HepG2 (cell line): Measurements from ENCODE around the gene RNF8. TPM values are rescaled to one million over a fixed set of nuclear protein-coding genes. Genes with fewer than 3 reads are reported as not detected.

Experiments
- ATAC-seq: fragments of 200-7000 bp; cut with Tn5 transposase; 3 replicates; pipeline ENCODE4 v1.9.1; 2020; ENCODE audit warnings: mild to moderate bottlenecking, moderate library complexity
- BruUV-seq: library from RNA; stranded (reverse); fragments of 400-500 nt; replicated peaks from 2 replicates; lab custom pipeline; 2021; lab: Mats Ljungman, UMichigan
- CTCF ChIA-PET: fragments of 300-600 bp; formaldehyde crosslinking; extraction: SDS; loops from one replicate; lab custom pipeline; 2021; ENCODE audit warnings: low total read pairs, inconsistent platforms, low intra/inter-chr PET ratio; lab: Yijun Ruan, JAX
- POLR2A ChIA-PET: fragments of 350-600 bp; sonication (Branson Sonifier 250); formaldehyde crosslinking; loops from one replicate; lab custom pipeline; 2020; ENCODE audit warnings: antibody characterized with exemption, inconsistent platforms; lab: Yijun Ruan, JAX
- DNase-seq: peaks from one replicate; pipeline ENCODE4 v3.0.0-alpha.2; 2015; ENCODE audit warnings: low spot score
- FAIRE-seq: peaks from 3 replicates; lab custom pipeline; 2011; peaks lifted over from hg19 to GRCh38; lab: Jason Lieb, UNC
- H2AFZ ChIP-seq: one replicate; pipeline ENCODE4 v1.6.1; 2011; ENCODE audit warnings: low read length, inconsistent platforms
- H3K27ac ChIP-seq: fragments of 300-600 bp; 3 replicates; pipeline ENCODE4 v1.8.0; 2011; ENCODE audit warnings: mixed run types, mild to moderate bottlenecking, mixed read lengths, low read length, inconsistent platforms; ENCODE audit not compliant: insufficient read depth; ENCODE audit errors: extremely low read length
- H3K27me3 ChIP-seq, 2 experiments: fragments of 200-600 bp in 1 of 2; 2 replicates in 1 of 2; 3 replicates in 1 of 2; pipeline versions ENCODE4 v1.6.0 to v1.8.0; 2011; ENCODE audit warnings: low read length in 2 of 2, mild to moderate bottlenecking in 2 of 2, moderate library complexity in 2 of 2, inconsistent platforms in 1 of 2; ENCODE audit not compliant: insufficient read depth in 2 of 2, control insufficient read depth in 1 of 2
- H3K36me3 ChIP-seq, 2 experiments: fragments of 200-600 bp in 1 of 2; replicated peaks in 1 of 2; 2 replicates in 1 of 2; 3 replicates in 1 of 2; pipeline versions ENCODE4 v1.5.1 to v1.8.0; 2011; ENCODE audit warnings: low read length in 2 of 2, inconsistent platforms in 1 of 2; ENCODE audit not compliant: insufficient read depth in 2 of 2, control insufficient read depth in 1 of 2
- H3K4me1 ChIP-seq: 2 replicates; pipeline ENCODE4 v1.5.1; 2012; ENCODE audit warnings: low read length, inconsistent platforms; ENCODE audit not compliant: insufficient read depth
- H3K4me2 ChIP-seq: 2 replicates; pipeline ENCODE4 v1.6.0; 2011; ENCODE audit warnings: low read depth, low read length, inconsistent platforms
- H3K4me3 ChIP-seq, 3 experiments: fragments of 200-600 bp in 1 of 3; sonication (generic), shearing (Covaris generic) in 1 of 3; replicated peaks in 1 of 3; 2 replicates each; pipeline ENCODE4 v1.5.1; 2011 to 2016; ENCODE audit warnings: low read length in 3 of 3, inconsistent platforms in 2 of 3, low read depth in 2 of 3, mild to moderate bottlenecking in 2 of 3, control low read depth in 1 of 3, mixed read lengths in 1 of 3; ENCODE audit not compliant: insufficient read depth in 1 of 3
- H3K79me2 ChIP-seq: one replicate; pipeline ENCODE4 v1.6.1; 2011; ENCODE audit warnings: low read length, inconsistent platforms; ENCODE audit not compliant: insufficient read depth
- H3K9ac ChIP-seq: 2 replicates; pipeline ENCODE4 v1.6.0; 2011; ENCODE audit warnings: mild to moderate bottlenecking, low read depth, low read length, inconsistent platforms; ENCODE audit not compliant: insufficient read depth
- H3K9me3 ChIP-seq: 2 replicates; pipeline ENCODE4 v1.5.1; 2012; ENCODE audit warnings: mild to moderate bottlenecking, low read length
- H4K20me1 ChIP-seq: 2 replicates; pipeline ENCODE4 v1.6.0; 2011; ENCODE audit warnings: inconsistent platforms, mild to moderate bottlenecking, low read length, moderate library complexity; ENCODE audit not compliant: insufficient read depth
- E2F5 ChIP-seq: sonication (generic); formaldehyde crosslinking; conservative IDR thresholded peaks from 2 replicates; pipeline ENCODE4 v1.4.0; 2020; ENCODE audit warnings: missing genetic modification reagents
- NCOA2 ChIP-seq: sonication (generic); formaldehyde crosslinking; IDR thresholded peaks from 2 replicates; pipeline ENCODE4 v1.8.0; 2022; ENCODE audit warnings: inconsistent platforms
- NPAS2 ChIP-seq: sonication (generic); formaldehyde crosslinking; IDR thresholded peaks from 2 replicates; pipeline ENCODE4 v1.8.0; 2022; ENCODE audit warnings: mild to moderate bottlenecking, missing genetic modification reagents, borderline replicate concordance
- NR1H2 ChIP-seq: sonication (generic); formaldehyde crosslinking; IDR thresholded peaks from 2 replicates; pipeline ENCODE4 v1.8.1; 2022; ENCODE audit warnings: low read depth, missing genetic modification reagents, borderline replicate concordance
- SNAI1 ChIP-seq: sonication (generic); formaldehyde crosslinking; IDR thresholded peaks from 2 replicates; pipeline ENCODE4 v1.5.0; 2020; ENCODE audit warnings: mild to moderate bottlenecking, missing genetic modification reagents, borderline replicate concordance
- SOX6 ChIP-seq, 2 experiments: fragments of 450-650 bp in 1 of 2; sonication (generic) in 1 of 2; formaldehyde crosslinking in 1 of 2; IDR thresholded peaks; 2 replicates each; pipeline versions ENCODE4 v1.4.0 to v1.6.1; 2017 to 2020; ENCODE audit warnings: antibody characterized with exemption in 1 of 2, mild to moderate bottlenecking in 1 of 2, missing genetic modification reagents in 1 of 2
- ZNF367 ChIP-seq: sonication (generic); formaldehyde crosslinking; IDR thresholded peaks from 2 replicates; pipeline ENCODE4 v1.4.0; 2020; ENCODE audit warnings: missing genetic modification reagents, borderline replicate concordance
- ZNF383 ChIP-seq: sonication (generic); formaldehyde crosslinking; IDR thresholded peaks from 2 replicates; pipeline ENCODE4 v1.4.0; 2020; ENCODE audit warnings: missing genetic modification reagents, mild to moderate bottlenecking, borderline replicate concordance
- ZNF678 ChIP-seq: sonication (generic); formaldehyde crosslinking; IDR thresholded peaks from 2 replicates; pipeline ENCODE4 v1.4.0; 2020; ENCODE audit warnings: mild to moderate bottlenecking, missing genetic modification reagents
- ZNF770 ChIP-seq: sonication (generic); formaldehyde crosslinking; IDR thresholded peaks from 2 replicates; pipeline ENCODE4 v1.5.0; 2020; ENCODE audit warnings: mild to moderate bottlenecking, missing genetic modification reagents
- ZNF891 ChIP-seq: sonication (generic); formaldehyde crosslinking; IDR thresholded peaks from 2 replicates; pipeline ENCODE4 v1.5.0; 2020; ENCODE audit warnings: mild to moderate bottlenecking, missing genetic modification reagents
- WGBS: methylation state at CpG from one replicate; pipeline ENCODE4 v1.1.6; 2017; ENCODE audit warnings: low lambda C conversion rate; 5-methylcytosine and 5-hydroxymethylcytosine counted together
- in situ Hi-C: cut with HindIII; loops from 2 replicates; pipeline ENCODE4 v1.10.0; 2017; ENCODE audit warnings: low pct_unique_long_range_greater_than_20kb; ENCODE audit not compliant: extremely low pct_ligation_motif_present
- intact Hi-C: fragments of 100-400 bp; cut with micrococcal nuclease; formaldehyde crosslinking; loops from one replicate; pipeline ENCODE4 v1.10.0; 2022; ENCODE audit not compliant: unreplicated experiment
- polyA plus RNA-seq, 8 experiments: library from polyadenylated mRNA; depleted of rRNA in 3 of 8; stranded (reverse) in 7 of 8; unstranded in 1 of 8; fragments of >200 nt; fragmentation: Illumina TruSeq in 4 of 8; extraction: Trizol in 4 of 8; gene quantifications; 2 replicates each; pipeline versions ENCODE4 v1.2.1 to v1.2.3, GENCODE V29; 2011 to 2016; ENCODE audit warnings: low read depth in 4 of 8, missing spikeins in 1 of 8, mixed read lengths in 1 of 8; ENCODE audit not compliant: insufficient read depth in 1 of 8
- total RNA-seq, 5 experiments: library from RNA; depleted of rRNA; stranded (reverse); fragments of >200 nt; fragmentation: Illumina TruSeq; extraction: Trizol; gene quantifications; 2 replicates each; pipeline ENCODE4 v1.2.3, GENCODE V29; 2016; ENCODE audit warnings: low read depth in 1 of 5
- TF ChIP-seq, protein P1 (sequence below): sonication (generic); formaldehyde crosslinking; IDR thresholded peaks from 2 replicates; pipeline ENCODE4 v1.4.0; 2020; ENCODE audit warnings: mild to moderate bottlenecking, missing genetic modification reagents
- TF ChIP-seq, protein P2 (sequence below): IDR thresholded peaks from 2 replicates; pipeline ENCODE4 v1.4.0; 2020; ENCODE audit warnings: mild to moderate bottlenecking, missing genetic modification reagents

Gene RNF8
- total and polyA plus RNA-seq, 2 of the 13 experiments (the other 11 are each of a cell fraction or from before 2014, with no cell fraction given) = 21.8 to 47.6 TPM

- FAIRE-seq (no peak), DNase-seq (no peak), ATAC-seq (no peak)
- Histone ChIP-seq H3K27me3 (no peaks in the 10 kb centered on the region; a peak in 1 of 5 replicates), H3K36me3 (peaks cover 10 to 46% of the 10 kb centered on the region in 2 experiments), H3K9me3 (no peaks in the 10 kb centered on the region), H4K20me1 (no peaks in the 10 kb centered on the region), H3K27ac (no peak overlapping the region), H3K4me1 (peaks cover 23% of the 10 kb centered on the region), H3K9ac (no peak overlapping the region), H3K4me2 (no peak overlapping the region), H2AFZ (no peak overlapping the region), H3K4me3 (no peak overlapping the region), H3K79me2 (peaks cover 22% of the 10 kb centered on the region)
- in situ Hi-C loops (no loop called here), intact Hi-C loops (no loop called here)
- TF ChIP-seq ZNF367 (CRISPR knock-in tag) = no peak
- no peak for TF ChIP-seq ZNF678 (CRISPR knock-in tag)
- TF ChIP-seq, protein P1, sequence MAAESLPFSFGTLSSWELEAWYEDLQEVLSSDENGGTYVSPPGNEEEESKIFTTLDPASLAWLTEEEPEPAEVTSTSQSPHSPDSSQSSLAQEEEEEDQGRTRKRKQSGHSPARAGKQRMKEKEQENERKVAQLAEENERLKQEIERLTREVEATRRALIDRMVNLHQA (CRISPR knock-in tag) = no peak
- no peak for TF ChIP-seq ZNF383 (CRISPR knock-in tag)
- no peak for TF ChIP-seq E2F5 (CRISPR knock-in tag)
- TF ChIP-seq SNAI1 (CRISPR knock-in tag) = no peak
- no peak for TF ChIP-seq NCOA2 (CRISPR knock-in tag)
- TF ChIP-seq ZNF770 (CRISPR knock-in tag) = no peak
- no peak for TF ChIP-seq SOX6 (IDR thresholded peaks at IDR 0.05)
- no peak for TF ChIP-seq SOX6 (CRISPR knock-in tag; IDR thresholded peaks at IDR 0.05)
- TF ChIP-seq, protein P2, sequence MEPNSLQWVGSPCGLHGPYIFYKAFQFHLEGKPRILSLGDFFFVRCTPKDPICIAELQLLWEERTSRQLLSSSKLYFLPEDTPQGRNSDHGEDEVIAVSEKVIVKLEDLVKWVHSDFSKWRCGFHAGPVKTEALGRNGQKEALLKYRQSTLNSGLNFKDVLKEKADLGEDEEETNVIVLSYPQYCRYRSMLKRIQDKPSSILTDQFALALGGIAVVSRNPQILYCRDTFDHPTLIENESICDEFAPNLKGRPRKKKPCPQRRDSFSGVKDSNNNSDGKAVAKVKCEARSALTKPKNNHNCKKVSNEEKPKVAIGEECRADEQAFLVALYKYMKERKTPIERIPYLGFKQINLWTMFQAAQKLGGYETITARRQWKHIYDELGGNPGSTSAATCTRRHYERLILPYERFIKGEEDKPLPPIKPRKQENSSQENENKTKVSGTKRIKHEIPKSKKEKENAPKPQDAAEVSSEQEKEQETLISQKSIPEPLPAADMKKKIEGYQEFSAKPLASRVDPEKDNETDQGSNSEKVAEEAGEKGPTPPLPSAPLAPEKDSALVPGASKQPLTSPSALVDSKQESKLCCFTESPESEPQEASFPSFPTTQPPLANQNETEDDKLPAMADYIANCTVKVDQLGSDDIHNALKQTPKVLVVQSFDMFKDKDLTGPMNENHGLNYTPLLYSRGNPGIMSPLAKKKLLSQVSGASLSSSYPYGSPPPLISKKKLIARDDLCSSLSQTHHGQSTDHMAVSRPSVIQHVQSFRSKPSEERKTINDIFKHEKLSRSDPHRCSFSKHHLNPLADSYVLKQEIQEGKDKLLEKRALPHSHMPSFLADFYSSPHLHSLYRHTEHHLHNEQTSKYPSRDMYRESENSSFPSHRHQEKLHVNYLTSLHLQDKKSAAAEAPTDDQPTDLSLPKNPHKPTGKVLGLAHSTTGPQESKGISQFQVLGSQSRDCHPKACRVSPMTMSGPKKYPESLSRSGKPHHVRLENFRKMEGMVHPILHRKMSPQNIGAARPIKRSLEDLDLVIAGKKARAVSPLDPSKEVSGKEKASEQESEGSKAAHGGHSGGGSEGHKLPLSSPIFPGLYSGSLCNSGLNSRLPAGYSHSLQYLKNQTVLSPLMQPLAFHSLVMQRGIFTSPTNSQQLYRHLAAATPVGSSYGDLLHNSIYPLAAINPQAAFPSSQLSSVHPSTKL (CRISPR knock-in tag) = no peak
- no peak for TF ChIP-seq NR1H2 (CRISPR knock-in tag)
- no peak for TF ChIP-seq ZNF891
- TF ChIP-seq NPAS2 (CRISPR knock-in tag) = no peak
- ChIA-PET POLR2A (no interaction called here), CTCF (no interaction called here)
- 91% methylated on average over 5 of the region's 5 CpGs for WGBS
- no TSS peak for BruUV-seq
Observed at GRCh38 chr6:37435816-37436215, 82.0 kb downstream of the RNF8 start.
